HepG2 (cell line): ENCODE results near the gene ABCB6. TPM values are rescaled to one million over a fixed set of nuclear protein-coding genes. Genes with fewer than 3 reads are reported as not detected.

Experiments
- ATAC-seq: fragments of 200-7000 bp; cut with Tn5 transposase; 3 replicates; pipeline ENCODE4 v1.9.1; 2020; ENCODE audit warnings: mild to moderate bottlenecking, moderate library complexity
- BruUV-seq: library from RNA; stranded (reverse); fragments of 400-500 nt; replicated peaks from 2 replicates; lab custom pipeline; 2021; lab: Mats Ljungman, UMichigan
- CTCF ChIA-PET: fragments of 300-600 bp; formaldehyde crosslinking; extraction: SDS; loops from one replicate; lab custom pipeline; 2021; ENCODE audit warnings: low total read pairs, inconsistent platforms, low intra/inter-chr PET ratio; lab: Yijun Ruan, JAX
- POLR2A ChIA-PET: fragments of 350-600 bp; sonication (Branson Sonifier 250); formaldehyde crosslinking; loops from one replicate; lab custom pipeline; 2020; ENCODE audit warnings: antibody characterized with exemption, inconsistent platforms; lab: Yijun Ruan, JAX
- DNase-seq: peaks from one replicate; pipeline ENCODE4 v3.0.0-alpha.2; 2015; ENCODE audit warnings: low spot score
- FAIRE-seq: peaks from 3 replicates; lab custom pipeline; 2011; peaks lifted over from hg19 to GRCh38; lab: Jason Lieb, UNC
- H2AFZ ChIP-seq: one replicate; pipeline ENCODE4 v1.6.1; 2011; ENCODE audit warnings: low read length, inconsistent platforms
- H3K27ac ChIP-seq: fragments of 300-600 bp; 3 replicates; pipeline ENCODE4 v1.8.0; 2011; ENCODE audit warnings: mixed run types, mild to moderate bottlenecking, mixed read lengths, low read length, inconsistent platforms; ENCODE audit not compliant: insufficient read depth; ENCODE audit errors: extremely low read length
- H3K27me3 ChIP-seq, 2 experiments: fragments of 200-600 bp in 1 of 2; 2 replicates in 1 of 2; 3 replicates in 1 of 2; pipeline versions ENCODE4 v1.6.0 to v1.8.0; 2011; ENCODE audit warnings: low read length in 2 of 2, mild to moderate bottlenecking in 2 of 2, moderate library complexity in 2 of 2, inconsistent platforms in 1 of 2; ENCODE audit not compliant: insufficient read depth in 2 of 2, control insufficient read depth in 1 of 2
- H3K36me3 ChIP-seq, 2 experiments: fragments of 200-600 bp in 1 of 2; replicated peaks in 1 of 2; 2 replicates in 1 of 2; 3 replicates in 1 of 2; pipeline versions ENCODE4 v1.5.1 to v1.8.0; 2011; ENCODE audit warnings: low read length in 2 of 2, inconsistent platforms in 1 of 2; ENCODE audit not compliant: insufficient read depth in 2 of 2, control insufficient read depth in 1 of 2
- H3K4me1 ChIP-seq: 2 replicates; pipeline ENCODE4 v1.5.1; 2012; ENCODE audit warnings: low read length, inconsistent platforms; ENCODE audit not compliant: insufficient read depth
- H3K4me2 ChIP-seq: 2 replicates; pipeline ENCODE4 v1.6.0; 2011; ENCODE audit warnings: low read depth, low read length, inconsistent platforms
- H3K4me3 ChIP-seq, 3 experiments: fragments of 200-600 bp in 1 of 3; sonication (generic), shearing (Covaris generic) in 1 of 3; replicated peaks in 1 of 3; 2 replicates each; pipeline ENCODE4 v1.5.1; 2011 to 2016; ENCODE audit warnings: low read length in 3 of 3, inconsistent platforms in 2 of 3, low read depth in 2 of 3, mild to moderate bottlenecking in 2 of 3, control low read depth in 1 of 3, mixed read lengths in 1 of 3; ENCODE audit not compliant: insufficient read depth in 1 of 3
- H3K79me2 ChIP-seq: one replicate; pipeline ENCODE4 v1.6.1; 2011; ENCODE audit warnings: low read length, inconsistent platforms; ENCODE audit not compliant: insufficient read depth
- H3K9ac ChIP-seq: 2 replicates; pipeline ENCODE4 v1.6.0; 2011; ENCODE audit warnings: mild to moderate bottlenecking, low read depth, low read length, inconsistent platforms; ENCODE audit not compliant: insufficient read depth
- H3K9me3 ChIP-seq: 2 replicates; pipeline ENCODE4 v1.5.1; 2012; ENCODE audit warnings: mild to moderate bottlenecking, low read length
- H4K20me1 ChIP-seq: 2 replicates; pipeline ENCODE4 v1.6.0; 2011; ENCODE audit warnings: inconsistent platforms, mild to moderate bottlenecking, low read length, moderate library complexity; ENCODE audit not compliant: insufficient read depth
- AGO1 ChIP-seq: fragments of 200-400 bp; formaldehyde crosslinking; IDR thresholded peaks from 2 replicates; pipeline ENCODE4 v1.6.1; 2017; ENCODE audit warnings: mild to moderate bottlenecking, low read depth, low read length, moderate library complexity; ENCODE audit not compliant: poor library complexity, severe bottlenecking
- AGO2 ChIP-seq: fragments of 200-400 bp; formaldehyde crosslinking; optimal IDR thresholded peaks from 2 replicates; pipeline ENCODE3; 2017; ENCODE audit warnings: mild to moderate bottlenecking, low read depth, low read length, moderate library complexity
- KAT8 ChIP-seq: IDR thresholded peaks from 2 replicates; pipeline ENCODE4 v1.6.1; 2016; ENCODE audit warnings: missing genetic modification reagents, missing compliant biosample characterization
- NR2C2 ChIP-seq: sonication (generic); formaldehyde crosslinking; IDR thresholded peaks from 2 replicates; pipeline ENCODE4 v1.4.0; 2020; ENCODE audit warnings: missing genetic modification reagents, mild to moderate bottlenecking, moderate library complexity, borderline replicate concordance
- PAF1 ChIP-seq: IDR thresholded peaks from 2 replicates; pipeline ENCODE4 v1.6.1; 2016; ENCODE audit warnings: missing genetic modification reagents, missing compliant biosample characterization
- POLR2A ChIP-seq, 2 experiments: IDR thresholded peaks; 2 replicates each; pipeline ENCODE4 v1.6.1; 2011; ENCODE audit warnings: low read depth in 2 of 2, low read length in 2 of 2, mild to moderate bottlenecking in 1 of 2, moderate library complexity in 1 of 2; ENCODE audit not compliant: insufficient read depth in 1 of 2
- RBFOX2 ChIP-seq: fragments of 200-400 bp; formaldehyde crosslinking; IDR thresholded peaks from 2 replicates; pipeline ENCODE4 v1.6.1; 2017; ENCODE audit warnings: low read depth, mild to moderate bottlenecking, low read length
- SALL1 ChIP-seq: sonication (generic); formaldehyde crosslinking; IDR thresholded peaks from 2 replicates; pipeline ENCODE4 v1.8.0; 2022; ENCODE audit warnings: mild to moderate bottlenecking, missing genetic modification reagents
- SNAPC2 ChIP-seq: sonication (generic); formaldehyde crosslinking; IDR thresholded peaks from 2 replicates; pipeline ENCODE4 v1.8.1; 2022; ENCODE audit warnings: mild to moderate bottlenecking, missing genetic modification reagents
- ZNF530 ChIP-seq: sonication (generic); formaldehyde crosslinking; IDR thresholded peaks from 2 replicates; pipeline ENCODE4 v1.5.0; 2020; ENCODE audit warnings: low read depth, mild to moderate bottlenecking, missing genetic modification reagents
- ZNF839 ChIP-seq: sonication (generic); formaldehyde crosslinking; IDR thresholded peaks from 2 replicates; pipeline ENCODE4 v1.4.0; 2020; ENCODE audit warnings: missing genetic modification reagents, mild to moderate bottlenecking, borderline replicate concordance
- WGBS: methylation state at CpG from one replicate; pipeline ENCODE4 v1.1.6; 2017; ENCODE audit warnings: low lambda C conversion rate; 5-methylcytosine and 5-hydroxymethylcytosine counted together
- in situ Hi-C: cut with HindIII; loops from 2 replicates; pipeline ENCODE4 v1.10.0; 2017; ENCODE audit warnings: low pct_unique_long_range_greater_than_20kb; ENCODE audit not compliant: extremely low pct_ligation_motif_present
- intact Hi-C: fragments of 100-400 bp; cut with micrococcal nuclease; formaldehyde crosslinking; loops from one replicate; pipeline ENCODE4 v1.10.0; 2022; ENCODE audit not compliant: unreplicated experiment
- polyA plus RNA-seq, 8 experiments: library from polyadenylated mRNA; depleted of rRNA in 3 of 8; stranded (reverse) in 7 of 8; unstranded in 1 of 8; fragments of >200 nt; fragmentation: Illumina TruSeq in 4 of 8; extraction: Trizol in 4 of 8; gene quantifications; 2 replicates each; pipeline versions ENCODE4 v1.2.1 to v1.2.3, GENCODE V29; 2011 to 2016; ENCODE audit warnings: low read depth in 4 of 8, missing spikeins in 1 of 8, mixed read lengths in 1 of 8; ENCODE audit not compliant: insufficient read depth in 1 of 8
- total RNA-seq, 5 experiments: library from RNA; depleted of rRNA; stranded (reverse); fragments of >200 nt; fragmentation: Illumina TruSeq; extraction: Trizol; gene quantifications; 2 replicates each; pipeline ENCODE4 v1.2.3, GENCODE V29; 2016; ENCODE audit warnings: low read depth in 1 of 5
- TF ChIP-seq, protein P1 (sequence below): sonication (generic); formaldehyde crosslinking; IDR thresholded peaks from 2 replicates; pipeline ENCODE4 v1.4.0; 2020; ENCODE audit warnings: missing genetic modification reagents
- TF ChIP-seq, protein P2 (sequence below): sonication (generic); formaldehyde crosslinking; IDR thresholded peaks from 2 replicates; pipeline ENCODE4 v1.4.0; 2020; ENCODE audit warnings: mild to moderate bottlenecking, low read depth, missing genetic modification reagents

ABCB6 gene
- total and polyA plus RNA-seq, 2 of the 13 experiments (the other 11 are each of a cell fraction or from before 2014, with no cell fraction given): 91.1 to 137 TPM

DNA sequence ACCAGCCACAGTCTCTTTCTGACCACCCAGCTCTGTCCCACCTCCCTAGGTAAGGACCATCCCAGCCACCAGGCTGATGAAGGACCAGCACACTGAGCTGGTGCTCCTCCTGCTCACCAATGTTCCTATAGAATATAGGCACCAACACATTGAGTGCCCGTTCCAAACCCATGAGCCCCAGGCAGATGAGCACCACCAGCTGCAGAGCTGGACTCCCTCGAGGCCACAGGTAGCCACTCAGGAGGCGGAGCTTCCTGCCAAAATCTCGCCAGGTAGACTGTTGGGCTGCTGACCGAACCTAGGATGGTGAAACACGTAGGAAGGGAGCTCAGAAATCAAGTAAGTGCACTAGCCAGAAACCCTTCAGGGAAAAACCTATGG is 2.2 kb downstream of the ABCB6 start:
- BruUV-seq: no TSS peak
- intact Hi-C loops: no loop called here
- H3K36me3 ChIP-seq: peaks cover 37 to 59% of the 10 kb centered on the region in 2 experiments
- ATAC-seq: no peak
- FAIRE-seq: peak; percentile 42
- peaks cover 44% of the 10 kb centered on the region for H3K4me1 ChIP-seq
- no peaks in the 10 kb centered on the region for H4K20me1 ChIP-seq
- in situ Hi-C loops: no loop called here
- 0 out of 6 replicates have a peak overlapping the region, but pooled peaks of 1 of the 3 experiments have one; percentile 7 for H3K4me3 ChIP-seq
- DNase-seq: no peak
- ChIA-PET POLR2A (interaction anchor here (1.0 to 6.2 kb wide), 8 partner anchors 9 to 79 kb away, joined by 3 to 196 read pairs (median 36); partner anchors contain the start of genes ANKZF1, ATG9A, CNPPD1 and GLB1L), CTCF (no interaction called here)
- H3K27ac ChIP-seq: peak overlapping the region; percentile 92
- peaks cover 11% of the 10 kb centered on the region for H3K79me2 ChIP-seq
- peak overlapping the region; percentile 99 for H3K4me2 ChIP-seq
- no peak overlapping the region for H2AFZ ChIP-seq
- H3K27me3 ChIP-seq: no peaks in the 10 kb centered on the region
- TF ChIP-seq ZNF839 (CRISPR knock-in tag) (no peak), POLR2A (IDR thresholded peaks at IDR 0.05; ENCODE audit: insufficient read depth in 1 of 2, low read depth in 2 of 2, low read length in 2 of 2) (peak in 1 of 2 experiments; percentile 35; a peak in 1 of 4 replicates)
- 98% methylated on average over 6 of the region's 6 CpGs for WGBS
- no peaks in the 10 kb centered on the region for H3K9me3 ChIP-seq
- no peak overlapping the region for H3K9ac ChIP-seq

DNA sequence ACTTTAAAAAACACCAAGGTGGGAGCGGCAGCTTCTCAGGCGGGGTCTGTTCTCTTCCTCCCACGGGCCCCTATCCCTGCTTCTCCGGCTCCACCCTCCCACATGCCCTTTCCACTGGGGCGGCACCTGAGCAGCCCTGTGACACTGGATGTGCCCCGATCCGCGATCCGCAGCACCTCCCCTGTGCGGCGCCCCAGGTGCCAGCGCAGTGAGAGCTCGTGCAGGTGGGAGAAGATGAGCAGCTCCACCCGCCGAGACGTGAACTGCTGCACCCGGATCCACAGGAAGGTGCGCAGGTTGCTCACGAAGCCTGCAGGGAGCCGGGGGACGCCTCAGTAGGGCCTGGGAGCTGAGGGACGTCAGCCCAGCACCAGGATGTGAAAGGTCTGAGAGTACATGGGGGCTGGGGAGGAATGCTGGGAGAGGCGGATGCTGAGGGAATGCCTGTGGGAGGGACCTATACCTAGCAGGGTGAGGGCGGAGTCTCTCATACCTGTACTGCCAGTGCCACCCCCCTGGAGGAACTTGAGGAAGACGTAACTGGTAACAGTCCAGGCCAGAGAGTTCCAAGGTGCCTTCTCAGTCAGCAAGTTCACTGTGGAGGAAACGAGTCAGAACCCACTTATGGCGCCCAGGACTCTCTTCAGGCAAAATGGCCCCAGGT is 2.8 kb downstream of the ABCB6 start:
- H4K20me1 ChIP-seq: no peaks in the 10 kb centered on the region
- FAIRE-seq (no peak), ATAC-seq (no peak), DNase-seq (no peak)
- peaks cover 11% of the 10 kb centered on the region for H3K79me2 ChIP-seq
- no peaks in the 10 kb centered on the region for H3K27me3 ChIP-seq
- peak overlapping the region; percentile 99 for H3K4me2 ChIP-seq
- ChIA-PET CTCF (no interaction called here), POLR2A (interaction anchor here (1.0 to 6.2 kb wide), 7 partner anchors 8 to 79 kb away, joined by 3 to 196 read pairs (median 15); partner anchors contain the start of genes CNPPD1, GLB1L, STK16 and ZFAND2B)
- H3K9ac ChIP-seq: no peak overlapping the region
- in situ Hi-C loops: no loop called here
- H2AFZ ChIP-seq: no peak overlapping the region
- BruUV-seq: no TSS peak
- no peak overlapping the region for H3K27ac ChIP-seq
- H3K9me3 ChIP-seq: no peaks in the 10 kb centered on the region
- H3K36me3 ChIP-seq: peaks cover 39 to 57% of the 10 kb centered on the region in 2 experiments
- H3K4me3 ChIP-seq: no peak overlapping the region
- WGBS: 96% methylated on average over 27 of the region's 27 CpGs
- peaks cover 49% of the 10 kb centered on the region for H3K4me1 ChIP-seq
- intact Hi-C loops: no loop called here
- TF ChIP-seq AGO2 (peak; percentile 66), SALL1 (CRISPR knock-in tag) (0 out of 2 replicates have a peak, but pooled peaks have one; percentile 23), SNAPC2 (no peak), NR2C2 (CRISPR knock-in tag) (0 out of 2 replicates have a peak, but pooled peaks have one; percentile 0), PAF1 (CRISPR knock-in tag) (no peak), ZNF530 (CRISPR knock-in tag) (no peak), RBFOX2 (peak; percentile 74), AGO1 (peak; percentile 32), KAT8 (CRISPR knock-in tag) (no peak)
- TF ChIP-seq, protein P1, sequence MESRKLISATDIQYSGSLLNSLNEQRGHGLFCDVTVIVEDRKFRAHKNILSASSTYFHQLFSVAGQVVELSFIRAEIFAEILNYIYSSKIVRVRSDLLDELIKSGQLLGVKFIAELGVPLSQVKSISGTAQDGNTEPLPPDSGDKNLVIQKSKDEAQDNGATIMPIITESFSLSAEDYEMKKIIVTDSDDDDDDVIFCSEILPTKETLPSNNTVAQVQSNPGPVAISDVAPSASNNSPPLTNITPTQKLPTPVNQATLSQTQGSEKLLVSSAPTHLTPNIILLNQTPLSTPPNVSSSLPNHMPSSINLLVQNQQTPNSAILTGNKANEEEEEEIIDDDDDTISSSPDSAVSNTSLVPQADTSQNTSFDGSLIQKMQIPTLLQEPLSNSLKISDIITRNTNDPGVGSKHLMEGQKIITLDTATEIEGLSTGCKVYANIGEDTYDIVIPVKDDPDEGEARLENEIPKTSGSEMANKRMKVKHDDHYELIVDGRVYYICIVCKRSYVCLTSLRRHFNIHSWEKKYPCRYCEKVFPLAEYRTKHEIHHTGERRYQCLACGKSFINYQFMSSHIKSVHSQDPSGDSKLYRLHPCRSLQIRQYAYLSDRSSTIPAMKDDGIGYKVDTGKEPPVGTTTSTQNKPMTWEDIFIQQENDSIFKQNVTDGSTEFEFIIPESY (CRISPR knock-in tag): peak; percentile 53; the same call in 1 of the 2 replicates
- TF ChIP-seq, protein P2, sequence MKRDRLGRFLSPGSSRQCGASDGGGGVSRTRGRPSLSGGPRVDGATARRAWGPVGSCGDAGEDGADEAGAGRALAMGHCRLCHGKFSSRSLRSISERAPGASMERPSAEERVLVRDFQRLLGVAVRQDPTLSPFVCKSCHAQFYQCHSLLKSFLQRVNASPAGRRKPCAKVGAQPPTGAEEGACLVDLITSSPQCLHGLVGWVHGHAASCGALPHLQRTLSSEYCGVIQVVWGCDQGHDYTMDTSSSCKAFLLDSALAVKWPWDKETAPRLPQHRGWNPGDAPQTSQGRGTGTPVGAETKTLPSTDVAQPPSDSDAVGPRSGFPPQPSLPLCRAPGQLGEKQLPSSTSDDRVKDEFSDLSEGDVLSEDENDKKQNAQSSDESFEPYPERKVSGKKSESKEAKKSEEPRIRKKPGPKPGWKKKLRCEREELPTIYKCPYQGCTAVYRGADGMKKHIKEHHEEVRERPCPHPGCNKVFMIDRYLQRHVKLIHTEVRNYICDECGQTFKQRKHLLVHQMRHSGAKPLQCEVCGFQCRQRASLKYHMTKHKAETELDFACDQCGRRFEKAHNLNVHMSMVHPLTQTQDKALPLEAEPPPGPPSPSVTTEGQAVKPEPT: peak; percentile 55; the same call in 1 of the 2 replicates
